IPS-20b (cell line): ENCODE measurements around the gene PODXL2.

Experiments used
- H3K27ac ChIP-seq: one replicate; pipeline ENCODE4 v1.5.1; 2013; ENCODE audit warnings: low read length
- H3K27me3 ChIP-seq: 2 replicates; pipeline ENCODE4 v1.6.1; 2013; ENCODE audit warnings: mild to moderate bottlenecking, low read length, inconsistent platforms; ENCODE audit not compliant: insufficient read depth
- H3K36me3 ChIP-seq: 2 replicates; pipeline ENCODE4 v1.6.1; 2013; ENCODE audit warnings: low read depth, mild to moderate bottlenecking, inconsistent platforms, low read length, moderate library complexity; ENCODE audit not compliant: insufficient read depth
- H3K4me1 ChIP-seq: 2 replicates; pipeline ENCODE4 v1.6.1; 2013; ENCODE audit warnings: mild to moderate bottlenecking, control low read depth, inconsistent platforms, low read length, moderate library complexity; ENCODE audit not compliant: insufficient read depth
- H3K4me3 ChIP-seq: 2 replicates; pipeline ENCODE4 v1.5.1; 2013; ENCODE audit warnings: mild to moderate bottlenecking, low read length, inconsistent platforms
- H3K9ac ChIP-seq: 2 replicates; pipeline ENCODE4 v1.6.1; 2013; ENCODE audit warnings: low read depth, mild to moderate bottlenecking, inconsistent platforms, low read length, moderate library complexity
- H3K9me3 ChIP-seq: 2 replicates; pipeline ENCODE4 v1.6.1; 2013; ENCODE audit warnings: mild to moderate bottlenecking, low read depth, low read length, inconsistent platforms; ENCODE audit not compliant: insufficient read depth

PODXL2 gene

GRCh38 chr3:127720161-127720823 is 91.3 kb downstream of the PODXL2 start:
- Histone ChIP-seq H3K27ac (no peak overlapping the region), H3K27me3 (no peaks in the 10 kb centered on the region), H3K4me3 (no peak overlapping the region), H3K36me3 (no peaks in the 10 kb centered on the region), H3K4me1 (peaks cover 6% of the 10 kb centered on the region; the same call in 1 of the 2 replicates), H3K9ac (no peak overlapping the region), H3K9me3 (no peaks in the 10 kb centered on the region)

GRCh38 chr3:127720985-127721935 is 92.3 kb downstream of the PODXL2 start:
- H3K9me3 ChIP-seq, result no peaks in the 10 kb centered on the region
- H3K4me1 ChIP-seq, result peaks cover 6% of the 10 kb centered on the region; the same call in 1 of the 2 replicates
- H3K4me3 ChIP-seq, result no peak overlapping the region
- H3K9ac ChIP-seq, result no peak overlapping the region
- no peaks in the 10 kb centered on the region for H3K36me3 ChIP-seq
- H3K27ac ChIP-seq, result no peak overlapping the region
- no peaks in the 10 kb centered on the region for H3K27me3 ChIP-seq

GRCh38 chr3:127722091-127722784 is 93.3 kb downstream of the PODXL2 start:
- Histone ChIP-seq H3K27me3 (no peaks in the 10 kb centered on the region), H3K9ac (no peak overlapping the region), H3K9me3 (no peaks in the 10 kb centered on the region), H3K4me1 (peaks cover 6% of the 10 kb centered on the region; the same call in 1 of the 2 replicates), H3K36me3 (no peaks in the 10 kb centered on the region), H3K27ac (no peak overlapping the region), H3K4me3 (no peak overlapping the region)
